OCI-LY3 (cell line): ENCODE measurements around the gene HECTD4.

Experiments used
- EZH2phosphoT487 ChIP-seq: fragments of 200-600 bp; shearing (Covaris generic); IDR thresholded peaks from 2 replicates; pipeline ENCODE4 v1.6.1; 2018; ENCODE audit warnings: antibody characterized with exemption, mixed run types, low read depth
- TF ChIP-seq, protein P1 (sequence below): fragments of 200-600, 300-600 bp; sonication (generic); IDR thresholded peaks from 2 replicates; pipeline ENCODE4 v1.5.1; 2014; ENCODE audit warnings: antibody characterized with exemption, low read length, low read depth

DNA sequence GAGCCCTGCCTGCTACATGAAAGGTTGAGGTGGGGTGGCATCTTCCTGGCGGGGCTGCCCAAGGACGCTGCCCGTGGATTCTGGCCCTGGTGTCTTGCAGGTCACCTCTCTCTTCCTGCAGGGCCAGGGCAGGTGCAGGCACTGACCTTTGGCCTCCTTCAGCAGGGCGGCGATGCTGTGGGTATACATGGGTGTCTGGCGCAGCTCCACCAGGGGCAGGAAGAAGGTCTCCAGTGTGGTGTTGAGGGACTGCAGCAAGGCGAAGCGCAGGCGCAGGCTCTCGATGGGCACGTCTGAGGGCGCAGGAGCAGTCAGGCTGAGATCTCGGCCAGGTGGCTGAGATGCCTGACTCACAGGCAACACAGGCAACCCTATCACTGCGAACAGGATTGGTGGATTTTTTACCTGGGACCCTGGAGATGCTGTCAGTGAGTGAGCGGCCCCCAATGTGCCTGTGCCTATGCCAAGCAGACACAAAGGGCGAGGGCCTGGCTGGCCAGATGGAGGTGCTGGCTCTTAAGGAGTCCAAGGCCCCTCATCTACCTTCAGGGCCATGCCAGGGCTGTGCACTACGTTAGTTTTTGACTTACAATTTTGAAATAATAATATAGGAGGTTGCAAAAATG, 211.1 kb downstream of the HECTD4 start:
- TF ChIP-seq, protein P1, sequence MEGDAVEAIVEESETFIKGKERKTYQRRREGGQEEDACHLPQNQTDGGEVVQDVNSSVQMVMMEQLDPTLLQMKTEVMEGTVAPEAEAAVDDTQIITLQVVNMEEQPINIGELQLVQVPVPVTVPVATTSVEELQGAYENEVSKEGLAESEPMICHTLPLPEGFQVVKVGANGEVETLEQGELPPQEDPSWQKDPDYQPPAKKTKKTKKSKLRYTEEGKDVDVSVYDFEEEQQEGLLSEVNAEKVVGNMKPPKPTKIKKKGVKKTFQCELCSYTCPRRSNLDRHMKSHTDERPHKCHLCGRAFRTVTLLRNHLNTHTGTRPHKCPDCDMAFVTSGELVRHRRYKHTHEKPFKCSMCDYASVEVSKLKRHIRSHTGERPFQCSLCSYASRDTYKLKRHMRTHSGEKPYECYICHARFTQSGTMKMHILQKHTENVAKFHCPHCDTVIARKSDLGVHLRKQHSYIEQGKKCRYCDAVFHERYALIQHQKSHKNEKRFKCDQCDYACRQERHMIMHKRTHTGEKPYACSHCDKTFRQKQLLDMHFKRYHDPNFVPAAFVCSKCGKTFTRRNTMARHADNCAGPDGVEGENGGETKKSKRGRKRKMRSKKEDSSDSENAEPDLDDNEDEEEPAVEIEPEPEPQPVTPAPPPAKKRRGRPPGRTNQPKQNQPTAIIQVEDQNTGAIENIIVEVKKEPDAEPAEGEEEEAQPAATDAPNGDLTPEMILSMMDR: no peak
- TF ChIP-seq EZH2phosphoT487: no peak
